Skeletal muscle tissue (tissue), 4 donors: ENCODE results near the gene DLX5. TPM values are rescaled to one million over a fixed set of nuclear protein-coding genes. Genes with fewer than 3 reads are reported as not detected.
"Not testable (repeated sequence)": the region's sequence is repeated elsewhere in the genome, so short reads cannot be mapped to it uniquely, and the experiment has no call there.

Source experiments
- H3K27ac ChIP-seq: one replicate; pipeline ENCODE4 v1.7.0; 2013; ENCODE audit warnings: mild to moderate bottlenecking, low read depth, low read length, inconsistent platforms
- H3K27me3 ChIP-seq, 3 donors: one replicate each; pipeline ENCODE4 v1.7.0; 2013; ENCODE audit warnings: low read length in 3 of 3; ENCODE audit not compliant: control insufficient read depth in 3 of 3, insufficient read depth in 3 of 3
- H3K36me3 ChIP-seq, 3 donors: one replicate each; pipeline ENCODE4 v1.7.0; 2013; ENCODE audit warnings: low read length in 3 of 3; ENCODE audit not compliant: control insufficient read depth in 3 of 3, insufficient read depth in 3 of 3
- H3K4me1 ChIP-seq, 3 donors: one replicate each; pipeline ENCODE4 v1.7.0; 2013; ENCODE audit warnings: low read length in 3 of 3, mild to moderate bottlenecking in 3 of 3; ENCODE audit not compliant: control insufficient read depth in 3 of 3, insufficient read depth in 3 of 3
- H3K4me3 ChIP-seq, 3 donors: one replicate each; pipeline ENCODE4 v1.7.0; 2013; ENCODE audit warnings: low read length in 3 of 3
- H3K9ac ChIP-seq, 3 donors: one replicate each; pipeline ENCODE4 v1.7.0; 2013; ENCODE audit warnings: low read length in 3 of 3, mild to moderate bottlenecking in 3 of 3, moderate library complexity in 2 of 3, low read depth in 1 of 3
- H3K9me3 ChIP-seq, 3 donors: one replicate each; pipeline ENCODE4 v1.7.0; 2013; ENCODE audit warnings: low read length in 3 of 3; ENCODE audit not compliant: control insufficient read depth in 3 of 3
- total RNA-seq: library from RNA; depleted of rRNA; stranded (reverse); fragments of >200 nt; gene quantifications from one replicate; pipeline ENCODE4 v1.2.3, GENCODE V29; 2014
- donor health status: Osteomylitis.

The DLX5 gene
- not detected for total RNA-seq

- H3K36me3 ChIP-seq: no peaks in the 10 kb centered on the region
- H3K4me1 ChIP-seq: peaks cover 31 to 42% (median 38%) of the 10 kb centered on the region in 3 donors
- H3K9me3 ChIP-seq: no peaks in the 10 kb centered on the region
- H3K9ac ChIP-seq: peak within 1 kb of the TSS in 2 of 3 donors; percentile 50 to 67
- H3K27me3 ChIP-seq: peaks cover 77 to 82% (median 81%) of the 10 kb centered on the region in 3 donors
- peak within 1 kb of the TSS; percentile 12 for H3K27ac ChIP-seq
- peak within 1 kb of the TSS; percentile 61 to 71 (median 69) for H3K4me3 ChIP-seq
These were observed at the start of gene DLX5 for GRCh38 chr7:97024209-97025129. DLX5 (minus strand) TSS chr7:97024831; CDS start chr7:97024623, 208 bp downstream.

GRCh38 chr7:97072025-97072424, 47.4 kb upstream of the DLX5 start:
- H3K9me3 ChIP-seq, H3K27me3 ChIP-seq, H3K27ac ChIP-seq, H3K4me3 ChIP-seq, H3K9ac ChIP-seq, H3K36me3 ChIP-seq, H3K4me1 ChIP-seq: not testable (repeated sequence)

GRCh38 chr7:97064972-97065587, 40.4 kb upstream of the DLX5 start:
- no peak overlapping the region for H3K27ac ChIP-seq
- no peak overlapping the region for H3K4me3 ChIP-seq
- H3K4me1 ChIP-seq: no peaks in the 10 kb centered on the region
- H3K9ac ChIP-seq: no peak overlapping the region
- peaks cover 0 to 2% (median 0%) of the 10 kb centered on the region in 3 donors for H3K27me3 ChIP-seq
- H3K9me3 ChIP-seq: no peaks in the 10 kb centered on the region
- no peaks in the 10 kb centered on the region for H3K36me3 ChIP-seq

GRCh38 chr7:97064020-97064419, 39.4 kb upstream of the DLX5 start:
- H3K9ac ChIP-seq: no peak overlapping the region
- no peaks in the 10 kb centered on the region for H3K9me3 ChIP-seq
- peaks cover 0 to 2% (median 0%) of the 10 kb centered on the region in 3 donors for H3K27me3 ChIP-seq
- no peak overlapping the region for H3K27ac ChIP-seq
- H3K4me1 ChIP-seq: no peaks in the 10 kb centered on the region
- no peaks in the 10 kb centered on the region for H3K36me3 ChIP-seq
- H3K4me3 ChIP-seq: no peak overlapping the region

GRCh38 chr7:97043281-97043680, 18.6 kb upstream of the DLX5 start:
- Histone ChIP-seq H3K36me3 (no peaks in the 10 kb centered on the region), H3K27me3 (peaks cover 12 to 21% (median 18%) of the 10 kb centered on the region in 3 donors), H3K9ac (no peak overlapping the region), H3K9me3 (peaks cover 0 to 2% (median 0%) of the 10 kb centered on the region in 3 donors), H3K4me3 (no peak overlapping the region), H3K4me1 (no peaks in the 10 kb centered on the region), H3K27ac (no peak overlapping the region)

GRCh38 chr7:97039374-97040065, 14.9 kb upstream of the DLX5 start:
- peaks cover 12 to 27% (median 13%) of the 10 kb centered on the region in 3 donors for H3K27me3 ChIP-seq
- peaks cover 0 to 2% (median 0%) of the 10 kb centered on the region in 3 donors for H3K9me3 ChIP-seq
- no peaks in the 10 kb centered on the region for H3K36me3 ChIP-seq
- H3K9ac ChIP-seq: no peak overlapping the region
- H3K27ac ChIP-seq: no peak overlapping the region
- H3K4me3 ChIP-seq: no peak overlapping the region
- H3K4me1 ChIP-seq: no peaks in the 10 kb centered on the region

GRCh38 chr7:97034213-97034852, 9.7 kb upstream of the DLX5 start:
- not testable (repeated sequence) for H3K9ac ChIP-seq, H3K4me3 ChIP-seq, H3K36me3 ChIP-seq, H3K27ac ChIP-seq, H3K4me1 ChIP-seq, H3K9me3 ChIP-seq
- peaks cover 0 to 27% (median 2%) of the 10 kb centered on the region in 3 donors for H3K27me3 ChIP-seq

- H3K9me3 ChIP-seq: no peaks in the 10 kb centered on the region
- peak overlapping the region in 2 of 3 donors; percentile 36 to 45 for H3K9ac ChIP-seq
- peaks cover 50 to 63% (median 50%) of the 10 kb centered on the region in 3 donors for H3K27me3 ChIP-seq
- H3K4me1 ChIP-seq: peaks cover 25 to 34% (median 29%) of the 10 kb centered on the region in 3 donors
- H3K36me3 ChIP-seq: no peaks in the 10 kb centered on the region
- H3K4me3 ChIP-seq: peak overlapping the region; percentile 59 to 73 (median 67)
- H3K27ac ChIP-seq: no peak overlapping the region
These were observed 3.0 kb upstream of the DLX5 start for GRCh38 chr7:97027427-97028234.
